ENCODE data around the gene DMXL1.

The DMXL1 gene

GRCh38 chr5:119289438-119290044 lies 218.7 kb downstream of the DMXL1 start:
- H3K4me3 ChIP-seq (replicated peaks; ENCODE audit: low read depth, low read length), result no peak overlapping the region
- TF ChIP-seq CTCF (IDR thresholded peaks at IDR 0.05; ENCODE audit: low read length, missing control alignments), result no peak
- DNase-seq (ENCODE audit: low read depth), result no peak

- no peak overlapping the region for H3K4me3 ChIP-seq (replicated peaks; ENCODE audit: low read depth, low read length)
- no peak for TF ChIP-seq CTCF (IDR thresholded peaks at IDR 0.05; ENCODE audit: low read length, missing control alignments)
- DNase-seq (ENCODE audit: low read depth), result no peak
Measured at GRCh38 chr5:119290161-119290569, 219.3 kb downstream of the DMXL1 start.

GRCh38 chr5:119290607-119291006 lies 219.7 kb downstream of the DMXL1 start:
- DNase-seq (ENCODE audit: low read depth), result no peak
- no peak overlapping the region for H3K4me3 ChIP-seq (replicated peaks; ENCODE audit: low read depth, low read length)
- no peak for TF ChIP-seq CTCF (IDR thresholded peaks at IDR 0.05; ENCODE audit: low read length, missing control alignments)

- no peak for TF ChIP-seq CTCF (IDR thresholded peaks at IDR 0.05; ENCODE audit: low read length, missing control alignments)
- no peak for DNase-seq (ENCODE audit: low read depth)
- H3K4me3 ChIP-seq (replicated peaks; ENCODE audit: low read depth, low read length), result no peak overlapping the region
Measured at GRCh38 chr5:119291056-119291455, 220.2 kb downstream of the DMXL1 start.

GRCh38 chr5:119291877-119292276 lies 221.0 kb downstream of the DMXL1 start:
- TF ChIP-seq CTCF (IDR thresholded peaks at IDR 0.05; ENCODE audit: low read length, missing control alignments), result no peak
- DNase-seq (ENCODE audit: low read depth), result no peak
- no peak overlapping the region for H3K4me3 ChIP-seq (replicated peaks; ENCODE audit: low read depth, low read length)

- H3K4me3 ChIP-seq (replicated peaks; ENCODE audit: low read depth, low read length), result no peak overlapping the region
- no peak for DNase-seq (ENCODE audit: low read depth)
- TF ChIP-seq CTCF (IDR thresholded peaks at IDR 0.05; ENCODE audit: low read length, missing control alignments), result no peak
Measured at GRCh38 chr5:119292701-119293515, 222.0 kb downstream of the DMXL1 start.

- no peak for TF ChIP-seq CTCF (IDR thresholded peaks at IDR 0.05; ENCODE audit: low read length, missing control alignments)
- no peak for DNase-seq (ENCODE audit: low read depth)
- no peak overlapping the region for H3K4me3 ChIP-seq (replicated peaks; ENCODE audit: low read depth, low read length)
Measured at GRCh38 chr5:119293516-119293829, 222.6 kb downstream of the DMXL1 start.

All from fibroblast of pulmonary artery (primary cell).